ENCODE data around the gene TTC34. TPM values are rescaled to one million over a fixed set of nuclear protein-coding genes. Genes with fewer than 3 reads are reported as not detected.
A peak's percentile ranks its signal among the peaks of the same experiment; 100 is the strongest.

Gene TTC34, protein sequence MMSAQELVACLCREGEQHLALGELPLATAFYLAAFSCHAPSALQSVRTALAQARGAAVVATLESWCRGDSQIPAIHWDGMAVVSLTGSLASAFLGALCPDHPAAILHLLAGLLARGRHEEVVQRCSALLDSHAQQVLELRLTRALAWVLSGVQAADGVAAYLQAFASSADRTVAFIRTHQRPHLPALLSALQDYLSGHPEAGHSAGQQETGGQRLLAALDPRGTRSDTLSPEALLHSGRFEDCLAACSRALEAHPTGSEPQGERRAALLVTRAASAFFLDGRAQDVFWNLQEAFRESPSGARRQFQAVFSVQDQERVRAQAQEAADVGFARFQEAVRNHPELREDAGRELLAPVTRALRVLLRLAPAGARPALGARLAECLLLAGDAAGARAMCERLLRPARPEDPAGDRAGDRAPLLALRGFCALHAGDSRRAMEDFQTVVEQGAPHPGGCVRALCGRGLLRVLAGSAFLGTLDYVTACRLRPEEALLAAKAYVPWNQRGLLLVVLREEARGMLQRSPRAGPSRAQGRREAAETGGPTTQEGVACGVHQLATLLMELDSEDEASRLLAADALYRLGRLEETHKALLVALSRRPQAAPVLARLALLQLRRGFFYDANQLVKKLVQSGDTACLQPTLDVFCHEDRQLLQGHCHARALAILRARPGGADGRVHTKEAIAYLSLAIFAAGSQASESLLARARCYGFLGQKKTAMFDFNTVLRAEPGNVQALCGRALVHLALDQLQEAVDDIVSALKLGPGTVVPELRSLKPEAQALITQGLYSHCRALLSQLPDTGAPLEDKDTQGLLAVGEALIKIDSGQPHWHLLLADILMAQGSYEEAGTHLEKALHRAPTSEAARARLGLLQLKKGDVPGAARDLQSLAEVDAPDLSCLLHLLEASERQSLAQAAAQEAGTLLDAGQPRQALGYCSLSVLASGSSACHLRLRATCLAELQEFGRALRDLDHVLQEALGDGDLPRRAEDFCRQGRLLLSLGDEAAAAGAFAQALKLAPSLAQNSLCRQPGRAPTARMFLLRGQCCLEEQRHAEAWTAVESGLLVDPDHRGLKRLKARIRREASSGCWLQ
- total RNA-seq: under 1 TPM in 5 of 6 experiments, not detected in 1; 0.06 to 0.23 (median 0.18) TPM
- long read RNA-seq: 0 reads

GRCh38 chr1:2801535-2802291 is at the start of gene TTC34:
TTC34 (minus strand) TSS chr1:2801693; CDS start chr1:2800827, 866 bp downstream.
- peak; percentile 13 to 42 (median 40) for ATAC-seq

GRCh38 chr1:2850502-2850901 is 49.0 kb upstream of the TTC34 start:
- peak in 2 of 3 donors; percentile 9 to 46 for DNase-seq
- WGBS (ENCODE audit: insufficient coverage, low coverage, low lambda C conversion rate, missing lambda C conversion rate): 50% methylated on average over 14 of the region's 17 CpGs
- intact Hi-C loops (cut with DNase I): no loop called here
- Histone ChIP-seq H3K36me3 (no peaks in the 10 kb centered on the region), H3K4me3 (no peak overlapping the region), H3K9me3 (no peaks in the 10 kb centered on the region), H3K4me1 (no peaks in the 10 kb centered on the region), H3K27ac (no peak overlapping the region), H3K27me3 (no peaks in the 10 kb centered on the region)
- no peak for ATAC-seq
- TF ChIP-seq, protein P1, sequence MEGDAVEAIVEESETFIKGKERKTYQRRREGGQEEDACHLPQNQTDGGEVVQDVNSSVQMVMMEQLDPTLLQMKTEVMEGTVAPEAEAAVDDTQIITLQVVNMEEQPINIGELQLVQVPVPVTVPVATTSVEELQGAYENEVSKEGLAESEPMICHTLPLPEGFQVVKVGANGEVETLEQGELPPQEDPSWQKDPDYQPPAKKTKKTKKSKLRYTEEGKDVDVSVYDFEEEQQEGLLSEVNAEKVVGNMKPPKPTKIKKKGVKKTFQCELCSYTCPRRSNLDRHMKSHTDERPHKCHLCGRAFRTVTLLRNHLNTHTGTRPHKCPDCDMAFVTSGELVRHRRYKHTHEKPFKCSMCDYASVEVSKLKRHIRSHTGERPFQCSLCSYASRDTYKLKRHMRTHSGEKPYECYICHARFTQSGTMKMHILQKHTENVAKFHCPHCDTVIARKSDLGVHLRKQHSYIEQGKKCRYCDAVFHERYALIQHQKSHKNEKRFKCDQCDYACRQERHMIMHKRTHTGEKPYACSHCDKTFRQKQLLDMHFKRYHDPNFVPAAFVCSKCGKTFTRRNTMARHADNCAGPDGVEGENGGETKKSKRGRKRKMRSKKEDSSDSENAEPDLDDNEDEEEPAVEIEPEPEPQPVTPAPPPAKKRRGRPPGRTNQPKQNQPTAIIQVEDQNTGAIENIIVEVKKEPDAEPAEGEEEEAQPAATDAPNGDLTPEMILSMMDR (IDR thresholded peaks at IDR 0.05): no peak
- no peak for TF ChIP-seq POLR2A (IDR thresholded peaks at IDR 0.05)

More at GRCh38 chr1:2801535-2802291, at the start of gene TTC34:
- no peak within 1 kb of the TSS for H3K27ac ChIP-seq
- H3K4me3 ChIP-seq: no peak within 1 kb of the TSS
- WGBS (ENCODE audit: insufficient coverage, low coverage, low lambda C conversion rate, missing lambda C conversion rate): 13% methylated on average over 3 of the region's 21 CpGs
- intact Hi-C loops (cut with DNase I): no loop called here
- no peaks in the 10 kb centered on the region for H3K36me3 ChIP-seq
- no peak for TF ChIP-seq POLR2A (IDR thresholded peaks at IDR 0.05)
- TF ChIP-seq, protein P1 (IDR thresholded peaks at IDR 0.05): peak in 3 of 4 donors; percentile 11 to 19 (median 18)
- H3K4me1 ChIP-seq: no peaks in the 10 kb centered on the region
- no peaks in the 10 kb centered on the region for H3K27me3 ChIP-seq
- no peaks in the 10 kb centered on the region for H3K9me3 ChIP-seq
- DNase-seq: peak in 2 of 3 donors; percentile 27 to 52

GRCh38 chr1:2848006-2848670 is 46.6 kb upstream of the TTC34 start:
- H3K4me1 ChIP-seq: no peaks in the 10 kb centered on the region
- H3K36me3 ChIP-seq: no peaks in the 10 kb centered on the region
- H3K27me3 ChIP-seq: no peaks in the 10 kb centered on the region
- intact Hi-C loops (cut with DNase I): no loop called here
- no peak for TF ChIP-seq POLR2A (IDR thresholded peaks at IDR 0.05)
- TF ChIP-seq, protein P1 (IDR thresholded peaks at IDR 0.05): no peak
- WGBS (ENCODE audit: insufficient coverage, low coverage, low lambda C conversion rate, missing lambda C conversion rate): 53% methylated on average over 6 of the region's 16 CpGs
- H3K4me3 ChIP-seq: no peak overlapping the region
- ATAC-seq: peak in 1 of 4 donors; percentile 35
- DNase-seq: peak in 2 of 3 donors; percentile 13 to 44
- H3K9me3 ChIP-seq: no peaks in the 10 kb centered on the region
- no peak overlapping the region for H3K27ac ChIP-seq
